ENCODE measurements around the gene NATD1.

GRCh38 chr17:21293831-21294210, 40.6 kb upstream of the NATD1 start:
- TF ChIP-seq, protein P1, sequence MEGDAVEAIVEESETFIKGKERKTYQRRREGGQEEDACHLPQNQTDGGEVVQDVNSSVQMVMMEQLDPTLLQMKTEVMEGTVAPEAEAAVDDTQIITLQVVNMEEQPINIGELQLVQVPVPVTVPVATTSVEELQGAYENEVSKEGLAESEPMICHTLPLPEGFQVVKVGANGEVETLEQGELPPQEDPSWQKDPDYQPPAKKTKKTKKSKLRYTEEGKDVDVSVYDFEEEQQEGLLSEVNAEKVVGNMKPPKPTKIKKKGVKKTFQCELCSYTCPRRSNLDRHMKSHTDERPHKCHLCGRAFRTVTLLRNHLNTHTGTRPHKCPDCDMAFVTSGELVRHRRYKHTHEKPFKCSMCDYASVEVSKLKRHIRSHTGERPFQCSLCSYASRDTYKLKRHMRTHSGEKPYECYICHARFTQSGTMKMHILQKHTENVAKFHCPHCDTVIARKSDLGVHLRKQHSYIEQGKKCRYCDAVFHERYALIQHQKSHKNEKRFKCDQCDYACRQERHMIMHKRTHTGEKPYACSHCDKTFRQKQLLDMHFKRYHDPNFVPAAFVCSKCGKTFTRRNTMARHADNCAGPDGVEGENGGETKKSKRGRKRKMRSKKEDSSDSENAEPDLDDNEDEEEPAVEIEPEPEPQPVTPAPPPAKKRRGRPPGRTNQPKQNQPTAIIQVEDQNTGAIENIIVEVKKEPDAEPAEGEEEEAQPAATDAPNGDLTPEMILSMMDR (IDR thresholded peaks at IDR 0.05): no peak
- TF ChIP-seq POLR2AphosphoS5 (IDR thresholded peaks at IDR 0.05) (no peak), POLR2A (IDR thresholded peaks at IDR 0.05; ENCODE audit: low read depth) (no peak), EP300 (IDR thresholded peaks at IDR 0.05) (no peak)
